Neuronal stem cell (in vitro differentiated cells): ENCODE results near the gene INO80. TPM values are rescaled to one million over a fixed set of nuclear protein-coding genes. Genes with fewer than 3 reads are reported as not detected.

Experiments
- small RNA-seq: library from polyadenylated mRNA; stranded (forward); fragments of <200 nt; extraction: miRNeasy Mini kit (QIAGEN cat#:217004); gene quantifications from one replicate; pipeline ENCODE3, GENCODE V24; 2013; ENCODE audit not compliant: insufficient read depth

Gene INO80

Small RNA genes within 50 kb of the gene (small RNA-seq; reads per million reads assigned to genes)
- not detected for gene ISCA1P4
